Hematopoietic multipotent progenitor cell (in vitro differentiated cells): ENCODE measurements around the gene EEF1A1. TPM values are rescaled to one million over a fixed set of nuclear protein-coding genes. Genes with fewer than 3 reads are reported as not detected.
"Not testable (repeated sequence)": the region's sequence is repeated elsewhere in the genome, so short reads cannot be mapped to it uniquely, and the experiment has no call there.

Experiments
- DNase-seq, 3 donors: peaks; one replicate each; pipeline ENCODE4 v3.0.0-alpha.2; 2011 to 2015; ENCODE audit warnings: low read depth in 2 of 3, low spot score in 2 of 3
- total RNA-seq: library from RNA; depleted of rRNA; stranded (reverse); fragments of >200 nt; gene quantifications from one replicate; pipeline ENCODE4 v1.2.3, GENCODE V29; 2012

The EEF1A1 gene
- 27,910 TPM for total RNA-seq

- DNase-seq, result peak; percentile 98 to 100 (median 100)
These were observed at the start of gene EEF1A1 for GRCh38 chr6:73520688-73521350. Gene EEF1A1 (minus strand): TSS chr6:73521032. CDS start chr6:73520026, 1,006 bp downstream.

GRCh38 chr6:73569121-73569520 is 48.3 kb upstream of the EEF1A1 start:
- no peak for DNase-seq

GRCh38 chr6:73566954-73567591 is 46.2 kb upstream of the EEF1A1 start:
- DNase-seq, result no peak

- DNase-seq, result not testable (repeated sequence)
These were observed 45.6 kb upstream of the EEF1A1 start for GRCh38 chr6:73566486-73566871.

GRCh38 chr6:73565767-73566485 is 45.1 kb upstream of the EEF1A1 start:
- no peak for DNase-seq

GRCh38 chr6:73564578-73565345 is 43.9 kb upstream of the EEF1A1 start:
- no peak for DNase-seq

- no peak for DNase-seq
These were observed 41.7 kb upstream of the EEF1A1 start for GRCh38 chr6:73562558-73562957.

GRCh38 chr6:73560853-73561407 is 40.1 kb upstream of the EEF1A1 start:
- DNase-seq, result no peak

- DNase-seq, result no peak
These were observed 39.4 kb upstream of the EEF1A1 start for GRCh38 chr6:73560182-73560732.

GRCh38 chr6:73559399-73559794 is 38.6 kb upstream of the EEF1A1 start:
- not testable (repeated sequence) for DNase-seq

GRCh38 chr6:73558624-73559398 is 38.0 kb upstream of the EEF1A1 start:
- no peak for DNase-seq

GRCh38 chr6:73556836-73557235 is 36.0 kb upstream of the EEF1A1 start:
- no peak for DNase-seq

GRCh38 chr6:73555380-73555949 is 34.6 kb upstream of the EEF1A1 start:
- DNase-seq, result not testable (repeated sequence)

- not testable (repeated sequence) for DNase-seq
These were observed 30.3 kb upstream of the EEF1A1 start for GRCh38 chr6:73551115-73551514.

- no peak for DNase-seq
These were observed 27.9 kb upstream of the EEF1A1 start for GRCh38 chr6:73548458-73549446.

GRCh38 chr6:73547036-73547435 is 26.2 kb upstream of the EEF1A1 start:
- DNase-seq, result no peak

GRCh38 chr6:73542891-73543290 is 22.1 kb upstream of the EEF1A1 start:
- DNase-seq, result no peak

- DNase-seq, result not testable (repeated sequence)
These were observed 21.6 kb upstream of the EEF1A1 start for GRCh38 chr6:73542481-73542880.
